GM12875 (cell line): ENCODE measurements around the gene SKAP1.

Experiments
- H3K4me3 ChIP-seq: one replicate; pipeline ENCODE4 v1.5.1; 2011; ENCODE audit warnings: low read depth, low read length, control low read depth
- TF ChIP-seq, protein P1 (sequence below): IDR thresholded peaks from 2 replicates; pipeline ENCODE4 v1.5.1; 2011; ENCODE audit warnings: low read depth, mild to moderate bottlenecking, control low read depth, inconsistent platforms, low read length, moderate library complexity, borderline replicate concordance; ENCODE audit not compliant: insufficient read depth

The SKAP1 gene

DNA sequence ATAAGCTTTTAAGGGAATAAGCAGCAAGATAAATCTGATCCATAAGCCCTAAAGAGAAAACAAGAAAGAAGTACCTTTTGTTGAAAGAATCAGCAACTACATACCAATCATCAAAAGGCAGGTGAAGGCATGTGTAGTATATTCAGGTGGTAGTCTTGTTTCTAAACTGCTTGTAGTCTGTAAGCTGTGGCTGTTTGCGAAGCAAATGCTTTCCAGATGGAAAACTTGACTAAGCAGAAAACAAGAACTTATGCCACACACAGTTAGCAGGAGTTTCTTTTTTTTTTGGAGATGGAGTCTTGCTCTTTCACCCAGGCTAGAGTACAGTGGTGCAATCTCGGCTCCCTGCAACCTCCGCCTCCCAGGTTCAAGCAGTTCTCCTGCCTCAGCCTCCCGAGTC is 334.4 kb downstream of the SKAP1 start:
- TF ChIP-seq, protein P1, sequence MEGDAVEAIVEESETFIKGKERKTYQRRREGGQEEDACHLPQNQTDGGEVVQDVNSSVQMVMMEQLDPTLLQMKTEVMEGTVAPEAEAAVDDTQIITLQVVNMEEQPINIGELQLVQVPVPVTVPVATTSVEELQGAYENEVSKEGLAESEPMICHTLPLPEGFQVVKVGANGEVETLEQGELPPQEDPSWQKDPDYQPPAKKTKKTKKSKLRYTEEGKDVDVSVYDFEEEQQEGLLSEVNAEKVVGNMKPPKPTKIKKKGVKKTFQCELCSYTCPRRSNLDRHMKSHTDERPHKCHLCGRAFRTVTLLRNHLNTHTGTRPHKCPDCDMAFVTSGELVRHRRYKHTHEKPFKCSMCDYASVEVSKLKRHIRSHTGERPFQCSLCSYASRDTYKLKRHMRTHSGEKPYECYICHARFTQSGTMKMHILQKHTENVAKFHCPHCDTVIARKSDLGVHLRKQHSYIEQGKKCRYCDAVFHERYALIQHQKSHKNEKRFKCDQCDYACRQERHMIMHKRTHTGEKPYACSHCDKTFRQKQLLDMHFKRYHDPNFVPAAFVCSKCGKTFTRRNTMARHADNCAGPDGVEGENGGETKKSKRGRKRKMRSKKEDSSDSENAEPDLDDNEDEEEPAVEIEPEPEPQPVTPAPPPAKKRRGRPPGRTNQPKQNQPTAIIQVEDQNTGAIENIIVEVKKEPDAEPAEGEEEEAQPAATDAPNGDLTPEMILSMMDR: no peak
- no peak overlapping the region for H3K4me3 ChIP-seq

DNA sequence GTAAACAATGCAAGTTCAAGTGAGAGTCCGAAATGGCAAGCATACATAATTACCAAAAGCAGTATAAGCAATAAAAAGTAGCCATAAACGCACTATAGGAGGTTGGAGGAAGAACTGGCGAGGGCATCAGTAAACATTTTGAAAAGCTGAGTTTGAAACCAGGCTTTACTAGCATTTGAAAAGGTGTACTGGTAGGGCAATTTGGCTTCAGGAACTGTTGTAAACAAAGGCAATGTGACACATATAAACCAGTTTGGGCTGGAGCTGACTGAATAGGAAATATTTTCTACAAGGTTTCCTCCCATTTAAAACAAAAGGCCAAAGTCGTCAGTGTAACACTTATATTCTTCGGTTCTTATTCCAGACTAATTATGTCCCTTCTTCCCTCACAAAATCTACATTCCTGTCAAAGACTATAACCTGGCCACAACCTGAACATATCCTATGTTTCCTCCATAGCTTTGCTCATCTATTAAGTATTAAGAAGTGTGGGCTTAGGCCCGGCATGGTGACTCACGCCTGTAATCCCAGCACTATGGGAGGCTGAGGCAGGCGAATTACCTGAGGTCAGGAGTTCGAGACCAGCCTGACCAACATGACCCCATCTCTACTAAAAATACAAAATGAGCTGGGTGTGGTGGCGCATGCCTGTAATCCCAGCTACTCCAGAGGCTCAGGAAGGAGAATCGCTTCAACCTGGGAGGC is 336.5 kb downstream of the SKAP1 start:
- TF ChIP-seq, protein P1: no peak
- H3K4me3 ChIP-seq: no peak overlapping the region

DNA sequence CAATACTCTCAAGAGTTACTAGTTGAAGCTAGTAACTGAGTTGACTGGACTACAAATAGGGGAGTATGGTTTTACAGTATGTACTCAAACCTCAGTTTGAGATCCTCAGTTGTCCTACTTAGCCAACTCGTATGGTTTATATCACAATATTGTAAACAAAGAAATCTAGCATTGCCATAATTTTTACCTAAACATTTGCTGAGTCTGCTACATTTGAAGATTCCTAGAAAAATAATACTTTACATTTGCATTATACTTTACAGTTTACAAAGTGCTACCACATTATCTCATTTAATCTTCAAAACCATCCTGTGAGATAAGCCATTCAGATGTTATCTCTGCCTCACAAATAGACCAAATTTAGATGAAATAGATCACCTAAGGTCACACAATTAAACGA is 345.1 kb downstream of the SKAP1 start:
- H3K4me3 ChIP-seq: no peak overlapping the region
- TF ChIP-seq, protein P1: no peak
